Measurements from ENCODE around the gene GRID2. TPM values are rescaled to one million over a fixed set of nuclear protein-coding genes. Genes with fewer than 3 reads are reported as not detected.
"Not testable (repeated sequence)": the region's sequence is repeated elsewhere in the genome, so short reads cannot be mapped to it uniquely, and the experiment has no call there.

Gene GRID2
- total and polyA plus RNA-seq, 5 experiments from 2014 or later = not detected

DNA sequence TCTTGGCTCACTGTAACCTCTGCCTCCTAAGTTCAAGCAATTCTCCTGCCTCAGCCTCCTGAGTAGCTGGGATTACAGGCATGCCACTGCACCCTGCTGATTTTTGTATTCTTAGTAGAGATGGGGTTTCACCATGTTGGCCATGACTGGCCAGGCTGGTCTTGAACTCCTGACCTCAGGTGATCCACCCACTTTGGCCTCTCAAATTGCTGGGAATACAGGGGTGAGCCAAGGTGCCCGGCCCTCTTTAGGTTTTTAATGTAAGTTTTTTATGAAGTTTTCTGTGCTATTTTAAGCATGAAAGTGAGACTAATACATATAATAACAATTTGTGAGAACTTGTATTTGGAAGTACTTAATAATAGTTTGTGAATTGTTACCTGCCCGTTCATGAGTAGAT, 148.6 kb downstream of the GRID2 start:
- not testable (repeated sequence) for DNase-seq, H3K4me3 Mint-ChIP-seq

DNA sequence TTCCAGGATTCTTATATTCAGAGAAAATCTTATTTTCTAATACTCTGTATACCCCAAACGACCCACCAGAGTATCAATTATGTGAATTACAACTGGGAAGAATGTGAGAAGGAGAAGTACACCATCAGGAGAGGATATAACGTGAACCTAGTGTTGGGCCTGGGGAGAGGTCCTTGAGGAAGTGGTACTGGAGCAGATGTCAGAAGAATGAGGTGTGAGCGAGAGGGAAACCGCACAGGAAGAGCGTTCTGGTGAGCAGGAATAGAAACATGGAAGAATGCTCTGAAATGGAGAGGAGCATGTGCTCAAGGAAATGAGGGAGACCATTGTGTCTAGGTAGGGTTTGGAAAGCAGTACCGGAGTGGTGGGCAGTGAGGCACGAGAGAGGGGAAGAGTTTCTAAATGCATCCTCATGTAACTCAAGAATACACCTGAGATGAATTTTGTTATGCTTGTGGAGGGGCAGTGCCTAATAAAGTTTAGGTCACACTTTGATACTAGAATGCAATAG, 151.6 kb downstream of the GRID2 start:
- Mint-ChIP-seq H3K4me1 (no peaks in the 10 kb centered on the region), H3K36me3 (no peaks in the 10 kb centered on the region), H3K4me3 (no peak overlapping the region), H3K27ac (no peak overlapping the region), H3K9me3 (peaks cover 0 to 9% (median 3%) of the 10 kb centered on the region in 9 donors), H3K27me3 (no peaks in the 10 kb centered on the region)
- ATAC-seq = no peak
- POLR2A ChIA-PET = no interaction called here
- no peak for DNase-seq

More for the DNA sequence above, 148.6 kb downstream of the GRID2 start:
- H3K4me1 Mint-ChIP-seq, H3K27me3 Mint-ChIP-seq, H3K36me3 Mint-ChIP-seq, H3K9me3 Mint-ChIP-seq, ATAC-seq, H3K27ac Mint-ChIP-seq, POLR2A ChIA-PET: not testable (repeated sequence)

DNA sequence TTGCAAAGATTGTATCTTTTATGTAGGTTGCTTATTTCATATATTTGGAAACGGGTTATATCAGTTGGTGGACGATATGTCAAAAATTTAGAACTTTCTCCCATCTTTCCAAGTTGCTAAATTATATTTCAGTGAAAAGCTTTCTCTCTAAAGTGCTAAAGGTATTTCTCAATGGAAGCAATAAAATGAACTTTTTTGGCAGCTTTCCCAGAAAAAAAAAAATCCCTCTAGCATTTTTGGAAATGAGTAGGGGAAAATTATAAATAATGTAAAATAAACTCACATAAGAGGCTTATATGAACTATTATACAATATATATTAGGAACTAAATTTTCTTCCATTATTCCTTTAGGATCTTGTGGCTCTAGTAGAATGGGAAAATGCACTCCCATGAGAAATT, 152.2 kb downstream of the GRID2 start:
- ATAC-seq = no peak
- no peak overlapping the region for H3K27ac Mint-ChIP-seq
- no peaks in the 10 kb centered on the region for H3K27me3 Mint-ChIP-seq
- H3K36me3 Mint-ChIP-seq = no peaks in the 10 kb centered on the region
- POLR2A ChIA-PET = no interaction called here
- H3K9me3 Mint-ChIP-seq = peaks cover 0 to 9% (median 3%) of the 10 kb centered on the region in 9 donors
- no peak for DNase-seq
- no peak overlapping the region for H3K4me3 Mint-ChIP-seq
- no peaks in the 10 kb centered on the region for H3K4me1 Mint-ChIP-seq

DNA sequence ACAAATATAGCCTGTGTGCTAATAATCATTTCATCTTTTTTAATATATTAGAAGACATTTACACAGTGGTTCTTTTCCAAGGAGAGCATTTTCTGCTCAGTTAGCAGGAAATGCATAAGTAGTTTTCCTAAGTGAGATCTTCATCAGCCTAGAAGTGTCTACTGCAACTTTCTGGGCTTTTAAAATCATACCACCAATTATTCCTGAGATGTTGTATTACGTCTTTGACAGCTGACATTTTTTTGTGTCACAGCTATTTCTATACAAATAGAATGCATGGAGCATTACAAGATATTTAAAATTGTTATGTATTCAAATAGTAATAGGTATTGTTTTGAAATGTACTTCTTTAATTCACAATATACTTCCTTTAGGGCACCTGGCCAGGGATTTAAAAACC, 158.0 kb downstream of the GRID2 start:
- H3K9me3 Mint-ChIP-seq = peaks cover 0 to 9% (median 0%) of the 10 kb centered on the region in 9 donors
- H3K4me1 Mint-ChIP-seq = no peaks in the 10 kb centered on the region
- ATAC-seq (no peak), DNase-seq (no peak)
- H3K27me3 Mint-ChIP-seq = no peaks in the 10 kb centered on the region
- POLR2A ChIA-PET = no interaction called here
- H3K4me3 Mint-ChIP-seq = no peak overlapping the region
- H3K36me3 Mint-ChIP-seq = no peaks in the 10 kb centered on the region
- no peak overlapping the region for H3K27ac Mint-ChIP-seq

DNA sequence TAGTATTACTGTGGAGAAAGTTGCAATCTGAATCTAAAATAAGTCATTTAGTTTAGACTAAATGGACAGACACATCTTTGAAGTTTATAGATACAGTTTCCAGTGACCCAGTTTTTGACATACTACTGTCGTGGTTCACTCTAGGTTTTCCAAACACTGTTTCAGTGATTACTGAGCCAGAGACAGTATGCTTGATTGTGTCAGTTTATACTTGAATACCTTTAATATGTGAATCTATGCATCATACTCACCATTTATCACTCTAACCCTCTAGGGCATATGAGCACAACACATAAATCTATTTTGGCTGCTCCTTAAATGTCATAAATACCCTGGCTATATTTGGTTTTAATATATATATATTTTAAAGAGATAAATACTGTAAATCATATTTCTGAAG, 173.5 kb downstream of the GRID2 start:
- H3K9me3 Mint-ChIP-seq = peaks cover 0 to 22% (median 5%) of the 10 kb centered on the region in 9 donors
- POLR2A ChIA-PET = no interaction called here
- no peak for ATAC-seq
- no peaks in the 10 kb centered on the region for H3K27me3 Mint-ChIP-seq
- no peaks in the 10 kb centered on the region for H3K4me1 Mint-ChIP-seq
- H3K36me3 Mint-ChIP-seq = no peaks in the 10 kb centered on the region
- no peak overlapping the region for H3K27ac Mint-ChIP-seq
- H3K4me3 Mint-ChIP-seq = no peak overlapping the region
- DNase-seq = no peak

DNA sequence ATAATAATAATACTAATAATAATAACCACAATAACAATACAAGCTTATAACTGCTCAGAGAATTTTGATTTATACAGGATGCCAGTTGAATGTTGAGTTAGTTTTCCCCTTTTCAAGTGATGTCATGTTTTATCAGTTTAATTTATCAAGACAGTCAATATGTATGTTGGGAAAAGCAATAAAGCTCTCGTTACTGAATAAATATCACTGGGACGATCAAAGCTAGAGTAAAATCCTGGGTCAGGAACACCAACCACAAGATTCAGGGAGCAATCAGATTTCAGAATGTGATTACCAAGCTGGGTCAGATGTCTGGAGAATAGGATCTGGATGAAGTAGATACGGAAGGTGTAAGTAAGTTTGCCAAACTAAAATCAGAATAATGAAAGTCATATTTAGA, 179.6 kb downstream of the GRID2 start:
- no peak overlapping the region for H3K4me3 Mint-ChIP-seq
- no peak overlapping the region for H3K27ac Mint-ChIP-seq
- POLR2A ChIA-PET = no interaction called here
- no peaks in the 10 kb centered on the region for H3K36me3 Mint-ChIP-seq
- H3K4me1 Mint-ChIP-seq = no peaks in the 10 kb centered on the region
- H3K9me3 Mint-ChIP-seq = peaks cover 0 to 17% (median 2%) of the 10 kb centered on the region in 9 donors
- H3K27me3 Mint-ChIP-seq = no peaks in the 10 kb centered on the region
- ATAC-seq (no peak), DNase-seq (no peak)

DNA sequence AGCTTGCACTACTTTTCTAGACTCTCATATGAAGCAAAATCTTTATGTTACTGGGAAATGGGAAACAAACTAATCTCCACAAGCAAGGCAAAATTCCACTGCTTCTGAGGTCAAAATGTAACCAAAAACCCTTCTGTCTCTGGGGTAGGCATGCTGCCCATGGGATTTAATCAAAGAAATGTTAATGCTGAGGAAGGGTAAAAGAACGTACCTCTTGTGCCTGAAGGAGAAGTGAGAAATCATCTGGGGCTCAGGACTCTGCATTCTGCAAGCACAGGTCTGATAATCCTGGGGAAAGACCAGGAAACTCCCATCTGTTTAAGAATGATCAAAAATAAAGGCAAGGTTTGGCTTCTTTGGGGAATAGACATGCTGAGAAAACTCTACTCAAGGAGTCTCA, 184.7 kb downstream of the GRID2 start:
- Mint-ChIP-seq H3K4me1 (no peaks in the 10 kb centered on the region), H3K27ac (no peak overlapping the region), H3K9me3 (peaks cover 0 to 6% (median 0%) of the 10 kb centered on the region in 9 donors), H3K27me3 (no peaks in the 10 kb centered on the region), H3K36me3 (no peaks in the 10 kb centered on the region), H3K4me3 (no peak overlapping the region)
- DNase-seq = no peak
- POLR2A ChIA-PET = no interaction called here
- no peak for ATAC-seq

DNA sequence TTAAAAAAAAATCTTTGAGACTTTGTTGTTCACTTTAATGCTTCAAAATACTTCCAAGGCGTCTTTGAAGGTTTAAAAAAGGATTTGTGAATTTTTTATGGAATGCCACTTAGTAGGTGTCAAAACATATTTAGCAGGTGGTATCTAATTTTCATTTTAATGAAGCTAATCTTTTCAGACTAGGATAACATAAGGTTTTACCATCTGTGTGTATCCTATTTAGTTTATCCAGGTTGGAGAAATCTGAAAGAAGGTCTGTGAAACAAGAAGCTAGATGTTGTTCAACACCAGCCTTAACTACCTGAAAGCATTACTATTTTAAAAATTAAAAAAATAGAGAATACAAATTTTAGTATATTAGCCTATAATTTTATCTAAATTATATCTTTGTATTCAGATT, 193.4 kb downstream of the GRID2 start:
- Mint-ChIP-seq H3K36me3 (no peaks in the 10 kb centered on the region), H3K9me3 (peaks cover 0 to 6% (median 0%) of the 10 kb centered on the region in 9 donors), H3K4me1 (no peaks in the 10 kb centered on the region), H3K4me3 (no peak overlapping the region), H3K27ac (no peak overlapping the region), H3K27me3 (no peaks in the 10 kb centered on the region)
- DNase-seq = no peak
- POLR2A ChIA-PET = no interaction called here
- no peak for ATAC-seq

DNA sequence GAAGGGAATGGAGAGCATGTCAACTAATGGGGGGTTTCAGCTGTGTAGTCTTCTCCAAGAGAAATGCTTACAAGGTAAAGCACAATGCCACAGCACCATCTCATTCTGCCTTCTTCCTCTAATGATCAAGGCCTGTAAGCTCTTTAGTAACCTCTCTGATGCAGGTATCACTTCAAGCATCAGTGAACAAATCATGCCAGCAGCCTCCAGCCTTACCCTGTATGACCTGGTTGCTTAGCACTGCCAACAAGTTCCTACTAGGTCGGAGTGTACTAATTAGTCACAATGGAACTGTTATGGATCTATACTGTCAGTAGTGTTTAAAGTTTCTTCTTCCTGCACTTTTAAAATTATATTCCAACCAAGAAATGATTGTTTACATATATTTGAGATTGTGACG, 197.7 kb downstream of the GRID2 start:
- H3K27ac Mint-ChIP-seq = no peak overlapping the region
- H3K4me3 Mint-ChIP-seq = no peak overlapping the region
- no peaks in the 10 kb centered on the region for H3K27me3 Mint-ChIP-seq
- no peak for DNase-seq
- no peak for ATAC-seq
- no peaks in the 10 kb centered on the region for H3K4me1 Mint-ChIP-seq
- peaks cover 0 to 8% (median 0%) of the 10 kb centered on the region in 9 donors for H3K9me3 Mint-ChIP-seq
- no peaks in the 10 kb centered on the region for H3K36me3 Mint-ChIP-seq
- POLR2A ChIA-PET = no interaction called here

DNA sequence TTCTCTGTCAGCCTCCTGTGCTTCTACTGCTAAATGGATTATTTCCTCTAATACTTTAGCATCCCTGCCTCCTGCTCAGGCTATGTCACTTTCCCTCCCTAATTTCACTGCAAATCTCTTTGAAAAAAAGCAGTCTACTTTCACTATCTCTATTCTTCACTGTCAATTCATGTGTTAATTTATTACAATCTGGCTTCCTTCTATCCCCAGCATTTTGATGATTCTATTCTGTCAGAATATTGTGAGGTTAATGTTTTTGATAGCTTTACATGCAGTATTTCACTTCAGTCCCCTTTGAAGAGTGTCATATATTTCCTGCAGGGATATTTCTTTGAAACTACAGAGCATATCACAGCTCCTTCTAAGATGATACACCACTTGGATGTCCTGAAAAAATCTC, 203.2 kb downstream of the GRID2 start:
- H3K27me3 Mint-ChIP-seq = no peaks in the 10 kb centered on the region
- H3K36me3 Mint-ChIP-seq = no peaks in the 10 kb centered on the region
- H3K4me3 Mint-ChIP-seq = no peak overlapping the region
- POLR2A ChIA-PET = no interaction called here
- ATAC-seq = no peak
- no peak overlapping the region for H3K27ac Mint-ChIP-seq
- DNase-seq = no peak
- peaks cover 0 to 31% (median 10%) of the 10 kb centered on the region in 9 donors for H3K9me3 Mint-ChIP-seq
- H3K4me1 Mint-ChIP-seq = no peaks in the 10 kb centered on the region

DNA sequence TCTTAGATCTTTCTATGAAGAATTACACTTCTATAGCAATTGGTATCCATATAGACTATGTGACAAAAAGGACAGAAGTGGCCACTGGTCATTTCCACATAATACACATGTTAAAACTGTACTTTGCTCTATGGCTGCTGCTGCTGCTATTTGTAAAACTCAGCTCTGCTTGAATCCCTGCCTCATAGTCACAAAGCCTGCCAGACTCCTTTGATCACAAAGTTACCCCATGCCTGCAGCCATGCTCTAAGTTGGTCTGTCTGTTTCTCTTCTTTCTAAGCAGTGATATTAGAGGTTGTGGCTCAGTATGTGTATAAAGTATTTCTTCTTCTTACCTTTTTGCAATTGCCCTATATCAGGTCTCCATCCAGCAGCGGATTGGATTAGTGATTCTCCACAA, 210.9 kb downstream of the GRID2 start:
- Mint-ChIP-seq H3K4me3 (no peak overlapping the region), H3K4me1 (no peaks in the 10 kb centered on the region), H3K36me3 (no peaks in the 10 kb centered on the region), H3K9me3 (peaks cover 0 to 36% (median 5%) of the 10 kb centered on the region in 9 donors), H3K27ac (no peak overlapping the region), H3K27me3 (no peaks in the 10 kb centered on the region)
- DNase-seq (no peak), ATAC-seq (no peak)
- POLR2A ChIA-PET = no interaction called here

DNA sequence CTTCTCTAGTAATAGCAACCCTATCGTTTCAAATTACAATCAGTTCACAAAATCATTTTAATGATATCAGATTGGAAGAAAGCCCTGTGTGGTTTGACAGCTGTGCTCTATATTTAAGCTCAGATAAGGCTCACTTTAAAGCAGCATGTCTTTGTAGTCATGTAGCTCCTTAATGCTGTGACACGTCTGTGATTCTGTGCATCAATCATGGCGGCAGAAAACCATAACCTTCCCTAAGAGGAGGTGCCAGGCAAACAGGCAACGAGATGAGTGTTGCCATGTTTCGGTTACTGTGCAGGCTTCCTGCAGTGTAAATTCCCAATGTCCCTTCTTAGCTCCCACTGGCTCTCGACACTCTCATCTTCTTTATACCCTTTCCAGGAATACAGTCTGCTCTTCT, 212.7 kb downstream of the GRID2 start:
- H3K27ac Mint-ChIP-seq = no peak overlapping the region
- POLR2A ChIA-PET = no interaction called here

DNA sequence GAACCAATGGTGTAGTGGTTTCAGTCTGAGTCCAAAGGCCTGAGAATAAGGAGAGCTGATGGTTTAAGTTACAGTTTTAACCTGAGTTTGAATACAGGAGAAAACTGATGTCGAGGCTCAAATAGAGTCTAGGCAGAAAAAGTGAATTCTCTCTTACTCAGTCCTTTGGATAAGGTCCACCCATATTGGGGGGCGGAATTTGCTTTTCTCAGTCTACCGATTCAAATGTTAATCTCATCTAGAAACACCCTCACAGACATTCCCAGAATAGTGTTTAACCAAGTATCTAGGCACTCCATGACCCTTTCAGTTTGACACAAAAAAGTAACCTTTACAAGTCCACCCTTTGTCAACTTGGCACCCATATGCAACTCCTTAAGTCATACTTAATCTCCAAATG, 216.0 kb downstream of the GRID2 start:
- no peak overlapping the region for H3K27ac Mint-ChIP-seq
- peaks cover 0 to 11% (median 2%) of the 10 kb centered on the region in 9 donors for H3K9me3 Mint-ChIP-seq
- POLR2A ChIA-PET = no interaction called here
- no peak for ATAC-seq
- H3K36me3 Mint-ChIP-seq = no peaks in the 10 kb centered on the region
- no peaks in the 10 kb centered on the region for H3K4me1 Mint-ChIP-seq
- no peak for DNase-seq
- H3K27me3 Mint-ChIP-seq = no peaks in the 10 kb centered on the region
- no peak overlapping the region for H3K4me3 Mint-ChIP-seq

More for the DNA sequence above, 212.7 kb downstream of the GRID2 start:
- H3K4me3 Mint-ChIP-seq = no peak overlapping the region
- DNase-seq (no peak), ATAC-seq (no peak)
- H3K36me3 Mint-ChIP-seq = no peaks in the 10 kb centered on the region
- H3K27me3 Mint-ChIP-seq = no peaks in the 10 kb centered on the region
- H3K4me1 Mint-ChIP-seq = no peaks in the 10 kb centered on the region
- peaks cover 0 to 19% (median 4%) of the 10 kb centered on the region in 9 donors for H3K9me3 Mint-ChIP-seq

DNA sequence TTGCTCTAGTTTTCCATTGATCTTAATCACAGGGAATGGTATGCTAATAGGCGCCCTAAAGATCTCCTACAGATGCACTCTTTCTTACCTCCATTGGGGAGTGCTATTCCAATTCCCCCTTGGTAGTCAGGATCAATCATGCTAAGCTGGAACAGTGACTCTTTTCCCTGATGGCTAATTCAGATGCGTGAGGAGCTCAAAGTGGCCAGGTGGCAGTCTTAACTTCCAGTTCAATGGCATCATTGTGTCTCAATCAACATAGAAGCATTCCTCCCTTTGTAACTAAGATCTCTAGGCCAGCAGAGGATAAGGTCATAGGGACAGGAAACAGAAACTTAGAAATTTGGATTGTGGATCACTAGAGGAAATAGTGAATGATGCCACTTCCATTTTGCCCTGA, 216.8 kb downstream of the GRID2 start:
- DNase-seq (no peak), ATAC-seq (no peak)
- POLR2A ChIA-PET = no interaction called here
- H3K27me3 Mint-ChIP-seq = no peaks in the 10 kb centered on the region
- peaks cover 0 to 11% (median 2%) of the 10 kb centered on the region in 9 donors for H3K9me3 Mint-ChIP-seq
- H3K4me1 Mint-ChIP-seq = no peaks in the 10 kb centered on the region
- no peak overlapping the region for H3K4me3 Mint-ChIP-seq
- H3K27ac Mint-ChIP-seq = no peak overlapping the region
- H3K36me3 Mint-ChIP-seq = no peaks in the 10 kb centered on the region

All from naive thymus-derived CD8-positive, alpha-beta T cell (primary cell).